Upper lobe of left lung (tissue), 6 donors: ENCODE data around the gene PKMYT1. TPM values are rescaled to one million over a fixed set of nuclear protein-coding genes. Genes with fewer than 3 reads are reported as not detected.

Source experiments
- ATAC-seq, 2 donors: fragments of 200-7000 bp; cut with Tn5 transposase; one replicate each; pipeline ENCODE4 v1.9.1; 2022; ENCODE audit warnings: mild to moderate bottlenecking in 2 of 2, moderate library complexity in 2 of 2; ENCODE audit not compliant: low FRiP score in 2 of 2
- DNase-seq, 2 donors: peaks; one replicate each; pipeline ENCODE4 v3.0.0-alpha.2; 2019 to 2020
- H3K27ac ChIP-seq, 4 donors: fragments of 200-600 bp; sonication (generic); one replicate each; pipeline ENCODE4 v1.5.1; 2016 to 2019
- H3K27me3 ChIP-seq, 4 donors: fragments of 200-600 bp; sonication (generic); one replicate each; pipeline ENCODE4 v1.5.1; 2017 to 2019
- H3K36me3 ChIP-seq, 4 donors: fragments of 200-600 bp; sonication (generic); one replicate each; pipeline ENCODE4 v1.5.1; 2016 to 2019
- H3K4me1 ChIP-seq, 4 donors: fragments of 200-600 bp; sonication (generic); one replicate each; pipeline ENCODE4 v1.5.1; 2018 to 2019
- H3K4me3 ChIP-seq, 4 donors: fragments of 200-600 bp; sonication (generic); one replicate each; pipeline ENCODE4 v1.5.1; 2017 to 2019; ENCODE audit warnings: mild to moderate bottlenecking in 2 of 4, moderate library complexity in 1 of 4
- H3K9me3 ChIP-seq, 4 donors: fragments of 200-600 bp; sonication (generic); one replicate each; pipeline ENCODE4 v1.5.1; 2018 to 2019
- CTCF ChIP-seq, 6 experiments: fragments of 450-650 bp in 4 of 6; fragments of 200-600 bp in 2 of 6; sonication (generic) in 2 of 6; IDR thresholded peaks; one replicate each; pipeline ENCODE4 v1.5.1; 2016 to 2019; ENCODE audit warnings: antibody characterized with exemption in 6 of 6
- EP300 ChIP-seq, 4 donors: sonication (generic); formaldehyde crosslinking; IDR thresholded peaks; one replicate each; pipeline ENCODE4 v1.5.1; 2017; ENCODE audit warnings: antibody characterized with exemption in 4 of 4, control low read depth in 2 of 4
- POLR2A ChIP-seq, 4 donors: fragments of 450-650 bp; IDR thresholded peaks; one replicate each; pipeline ENCODE4 v1.5.1; 2016 to 2017; ENCODE audit warnings: antibody characterized with exemption in 4 of 4, mild to moderate bottlenecking in 2 of 4
- POLR2AphosphoS5 ChIP-seq, 2 donors: sonication (generic); formaldehyde crosslinking; IDR thresholded peaks; one replicate each; pipeline ENCODE4 v1.5.1; 2017; ENCODE audit warnings: antibody characterized with exemption in 2 of 2
- WGBS, 2 donors: methylation state at CpG; one replicate each; pipeline ENCODE4 v1.1.5; 2017 to 2018; 5-methylcytosine and 5-hydroxymethylcytosine counted together
- total RNA-seq, 6 donors: library from RNA; depleted of rRNA in 4 of 6; stranded (reverse); fragments of >200 nt in 4 of 6; gene quantifications; one replicate each; pipeline versions ENCODE4 v1.1.0 to v1.2.1, GENCODE V29; 2016 to 2021
- donor health status: DM: no; HTN: no; CAD: no; lungs with moderate emphysema.
- donor health status: DM: no; HTN: yes; CAD: no; lungs with severe emphysema.

The PKMYT1 gene
- total RNA-seq, 6 donors from 2014 or later: 0.39 to 19.1 (median 5.4) TPM

GRCh38 chr16:3000540-3000939, 20.3 kb upstream of the PKMYT1 start:
- H3K9me3 ChIP-seq: no peaks in the 10 kb centered on the region
- DNase-seq (no peak), ATAC-seq (no peak)
- no peak overlapping the region for H3K27ac ChIP-seq
- H3K4me3 ChIP-seq: no peak overlapping the region
- WGBS, 2 donors: 86% methylated on average over 4 of the region's 4 CpGs; no CpG with 5 or more reads in 1 of the 2 donors
- H3K27me3 ChIP-seq: no peaks in the 10 kb centered on the region
- peaks cover 3 to 11% (median 8%) of the 10 kb centered on the region in 4 donors for H3K4me1 ChIP-seq
- no peak for TF ChIP-seq POLR2A (IDR thresholded peaks at IDR 0.05)
- no peak for TF ChIP-seq POLR2AphosphoS5 (IDR thresholded peaks at IDR 0.05)
- TF ChIP-seq EP300 (IDR thresholded peaks at IDR 0.05): no peak
- TF ChIP-seq CTCF (IDR thresholded peaks at IDR 0.05): no peak
- H3K36me3 ChIP-seq: no peaks in the 10 kb centered on the region

GRCh38 chr16:2999929-3000328, 19.7 kb upstream of the PKMYT1 start:
- no peaks in the 10 kb centered on the region for H3K27me3 ChIP-seq

GRCh38 chr16:2996298-2996697, 16.1 kb upstream of the PKMYT1 start:
- Histone ChIP-seq H3K9me3 (no peaks in the 10 kb centered on the region), H3K27ac (no peak overlapping the region), H3K36me3 (no peaks in the 10 kb centered on the region), H3K27me3 (no peaks in the 10 kb centered on the region), H3K4me3 (no peak overlapping the region), H3K4me1 (no peaks in the 10 kb centered on the region)
- ATAC-seq: no peak
- peak in 1 of 2 donors; percentile 54 for DNase-seq
- TF ChIP-seq POLR2AphosphoS5 (IDR thresholded peaks at IDR 0.05): no peak
- TF ChIP-seq POLR2A (IDR thresholded peaks at IDR 0.05): no peak
- no peak for TF ChIP-seq CTCF (IDR thresholded peaks at IDR 0.05)
- no peak for TF ChIP-seq EP300 (IDR thresholded peaks at IDR 0.05)
- 80 to 81% methylated on average over 7 to 13 of the region's 13 CpGs for WGBS, 2 donors

More at GRCh38 chr16:2999929-3000328, 19.7 kb upstream of the PKMYT1 start:
- H3K4me3 ChIP-seq: no peak overlapping the region
- H3K36me3 ChIP-seq: no peaks in the 10 kb centered on the region
- no peak for DNase-seq
- 80 to 83% methylated on average over 5 to 6 of the region's 6 CpGs for WGBS, 2 donors
- no peak for ATAC-seq
- no peaks in the 10 kb centered on the region for H3K9me3 ChIP-seq
- H3K4me1 ChIP-seq: peaks cover 3 to 7% (median 6%) of the 10 kb centered on the region in 4 donors
- TF ChIP-seq POLR2AphosphoS5 (IDR thresholded peaks at IDR 0.05) (no peak), EP300 (IDR thresholded peaks at IDR 0.05) (no peak), CTCF (IDR thresholded peaks at IDR 0.05) (no peak), POLR2A (IDR thresholded peaks at IDR 0.05) (no peak)
- H3K27ac ChIP-seq: no peak overlapping the region

GRCh38 chr16:2992383-2993081, 12.3 kb upstream of the PKMYT1 start:
- Histone ChIP-seq H3K27ac (no peak overlapping the region), H3K36me3 (no peaks in the 10 kb centered on the region), H3K4me3 (no peak overlapping the region), H3K27me3 (no peaks in the 10 kb centered on the region), H3K4me1 (peaks cover 0 to 7% (median 0%) of the 10 kb centered on the region in 4 donors), H3K9me3 (no peaks in the 10 kb centered on the region)
- 78 to 83% methylated on average over 11 to 14 of the region's 14 CpGs for WGBS, 2 donors
- DNase-seq (peak in 1 of 2 donors; percentile 48), ATAC-seq (no peak)
- TF ChIP-seq CTCF (IDR thresholded peaks at IDR 0.05) (no peak), POLR2A (IDR thresholded peaks at IDR 0.05) (no peak), POLR2AphosphoS5 (IDR thresholded peaks at IDR 0.05) (no peak), EP300 (IDR thresholded peaks at IDR 0.05) (no peak)
